Suppressor macrophage treated with lipopolysaccharide for 1 hour (primary cell): ENCODE measurements around the gene FAM161B.
A peak's percentile ranks its signal among the peaks of the same experiment; 100 is the strongest.
"Not testable (repeated sequence)": the region's sequence is repeated elsewhere in the genome, so short reads cannot be mapped to it uniquely, and the experiment has no call there.

Experiments
- DNase-seq, 3 donors: peaks; one replicate each; pipeline ENCODE4 v3.0.0-alpha.2; 2020 to 2022

FAM161B gene

DNA sequence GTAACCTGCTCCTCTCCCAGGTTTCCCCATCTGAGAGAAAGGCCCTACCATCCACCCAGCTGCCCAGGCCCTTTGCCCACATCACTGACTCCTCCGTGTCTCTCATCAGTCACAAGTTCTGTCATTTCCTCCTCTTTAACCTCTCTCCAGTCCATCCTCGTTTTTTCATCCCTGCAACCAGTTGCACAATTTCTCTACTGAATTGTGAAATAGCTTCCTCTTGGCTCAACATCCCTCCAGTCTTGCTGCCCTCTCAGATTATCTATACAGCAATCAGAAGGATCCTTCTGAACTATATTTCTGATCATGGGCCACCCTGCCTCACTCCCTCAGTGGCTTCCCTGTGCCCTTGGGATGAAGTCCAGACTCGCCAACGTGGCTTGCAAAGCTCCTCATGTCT is 6.8 kb downstream of the FAM161B start:
- DNase-seq = peak; percentile 76 to 89 (median 86)

DNA sequence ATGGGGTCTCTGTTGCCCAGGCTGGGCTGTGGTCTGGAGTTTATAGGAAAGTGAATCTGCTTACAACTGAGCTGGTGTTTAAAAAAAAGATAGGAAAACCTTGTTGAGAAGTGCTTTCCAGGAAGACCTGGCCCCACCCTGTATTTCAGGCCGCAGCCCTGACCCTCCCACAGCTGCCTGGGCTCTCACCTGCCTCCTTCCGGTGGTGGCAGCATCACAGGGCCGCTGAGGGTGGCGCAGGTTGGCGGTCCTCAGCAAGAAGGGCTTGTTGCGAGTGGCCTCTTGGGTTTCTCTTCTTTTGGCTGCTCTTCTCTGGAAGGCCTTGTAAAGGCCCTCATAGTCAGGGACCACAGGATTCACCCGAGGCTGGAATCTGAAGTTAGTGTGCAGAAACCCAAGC is 7.7 kb downstream of the FAM161B start:
- no peak for DNase-seq

DNA sequence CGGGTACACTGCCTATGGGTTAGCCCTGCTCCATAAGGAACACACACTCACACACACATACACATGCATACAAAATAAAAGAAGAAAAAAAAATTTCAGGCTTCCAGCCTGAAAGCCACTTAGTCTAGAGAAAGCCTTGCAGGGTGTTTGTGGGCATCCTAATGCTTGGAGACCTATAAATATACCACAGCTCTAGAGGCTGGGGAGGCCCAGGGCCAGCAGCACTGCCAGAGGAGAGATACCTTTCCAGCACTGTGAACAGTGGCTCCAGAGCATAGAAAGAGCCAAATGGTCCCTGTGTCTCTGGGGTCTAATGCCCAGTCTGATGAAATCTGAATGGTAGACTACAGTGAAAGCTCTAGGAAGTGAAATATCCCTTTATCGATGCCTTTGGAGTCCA is 12.9 kb downstream of the FAM161B start:
- DNase-seq = no peak

DNA sequence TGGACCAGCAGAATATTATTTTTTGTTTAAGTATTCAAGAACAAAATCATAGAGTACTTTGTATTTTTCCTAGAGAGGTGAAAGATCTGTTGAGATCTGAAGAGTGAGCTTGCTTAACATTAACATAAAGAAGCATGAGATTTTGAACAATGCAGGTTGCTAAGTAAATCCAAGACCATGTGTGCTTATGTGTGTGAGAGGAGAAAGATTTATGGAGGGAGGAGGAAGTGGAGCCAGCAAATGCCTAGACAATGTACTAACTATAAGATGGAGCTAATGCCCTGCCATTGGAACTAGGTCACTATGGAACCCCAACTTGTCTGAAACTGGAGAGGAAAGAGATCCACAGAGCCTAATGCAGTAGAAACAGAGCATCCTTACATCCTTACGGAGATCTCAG is 13.3 kb downstream of the FAM161B start:
- DNase-seq = no peak

DNA sequence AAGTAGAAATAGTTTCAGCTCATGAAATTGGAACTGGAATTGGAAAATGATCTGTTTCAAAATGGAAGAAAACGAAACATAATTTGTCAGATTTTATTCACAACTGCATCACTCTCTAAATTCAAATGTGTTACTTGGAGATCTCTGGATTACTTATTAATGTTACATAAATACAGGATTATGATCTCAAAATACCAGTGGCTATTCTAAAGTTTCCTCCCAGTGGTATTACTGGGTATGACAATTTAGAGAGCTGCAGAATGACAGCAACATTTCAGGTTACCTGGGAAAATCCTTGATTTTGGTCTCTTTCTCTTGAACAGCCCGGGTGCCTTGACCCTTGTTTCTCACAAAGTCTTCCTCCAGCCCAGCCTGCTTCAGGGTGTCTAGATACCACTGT is 14.2 kb downstream of the FAM161B start:
- DNase-seq = no peak

DNA sequence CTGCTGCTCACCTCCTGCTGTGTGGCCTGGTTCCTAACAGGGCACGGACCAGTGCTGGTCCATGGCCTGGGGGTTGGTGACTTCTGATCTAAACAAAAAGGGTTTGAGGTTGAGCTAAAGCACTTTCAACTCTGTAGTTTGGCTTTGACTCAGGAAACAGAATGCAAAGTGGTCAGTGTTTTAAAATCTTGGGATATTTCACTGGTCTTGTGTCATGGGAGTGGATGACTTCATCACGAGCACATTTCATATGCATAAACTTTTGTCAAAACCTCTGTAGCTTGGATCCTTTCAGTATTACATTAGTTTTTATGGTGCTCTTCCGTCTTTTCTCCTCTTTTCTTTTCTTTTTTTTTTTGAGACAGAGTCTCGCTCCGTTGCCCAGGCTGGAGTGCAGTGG is 25.6 kb downstream of the FAM161B start:
- DNase-seq = peak in 2 of 3 donors; percentile 23

DNA sequence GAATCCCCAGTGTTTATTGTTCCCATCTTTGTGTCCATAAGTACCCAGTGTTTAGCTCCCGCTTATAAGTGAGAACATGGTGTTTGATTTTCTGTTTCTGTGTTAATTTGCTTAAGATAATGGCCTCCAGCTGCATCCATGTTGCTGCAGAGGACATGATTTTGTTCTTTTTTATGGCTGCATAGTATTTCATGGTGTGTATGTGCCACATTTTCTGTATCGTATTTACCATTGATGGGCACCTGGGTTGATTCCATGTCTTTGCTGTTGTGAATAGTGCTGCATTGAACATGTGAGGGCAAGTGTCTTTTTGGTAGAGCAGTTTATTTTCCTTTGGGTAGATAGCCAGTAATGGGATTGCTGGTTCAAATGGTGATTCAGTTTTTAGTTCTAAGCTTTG is 30.4 kb downstream of the FAM161B start:
- not testable (repeated sequence) for DNase-seq

DNA sequence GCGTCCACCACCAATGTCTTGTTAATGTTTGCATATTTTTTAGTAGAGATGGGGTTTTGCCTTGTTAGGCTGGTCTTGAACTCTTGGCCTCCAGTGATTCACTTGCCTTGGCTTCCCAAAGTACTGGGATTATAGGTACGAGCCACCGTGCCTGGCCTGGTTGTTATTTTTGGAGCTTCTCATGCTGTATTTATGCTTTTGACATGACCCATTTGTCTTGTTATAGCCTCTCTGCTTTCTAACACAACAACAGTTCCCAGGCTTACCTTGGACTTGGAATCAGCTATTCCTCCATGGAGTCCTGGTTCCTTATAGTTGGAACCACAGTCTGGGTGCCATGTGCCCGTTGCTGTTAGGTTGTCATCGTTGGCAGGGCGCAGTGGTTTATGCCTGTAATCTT is 33.6 kb downstream of the FAM161B start:
- no peak for DNase-seq

DNA sequence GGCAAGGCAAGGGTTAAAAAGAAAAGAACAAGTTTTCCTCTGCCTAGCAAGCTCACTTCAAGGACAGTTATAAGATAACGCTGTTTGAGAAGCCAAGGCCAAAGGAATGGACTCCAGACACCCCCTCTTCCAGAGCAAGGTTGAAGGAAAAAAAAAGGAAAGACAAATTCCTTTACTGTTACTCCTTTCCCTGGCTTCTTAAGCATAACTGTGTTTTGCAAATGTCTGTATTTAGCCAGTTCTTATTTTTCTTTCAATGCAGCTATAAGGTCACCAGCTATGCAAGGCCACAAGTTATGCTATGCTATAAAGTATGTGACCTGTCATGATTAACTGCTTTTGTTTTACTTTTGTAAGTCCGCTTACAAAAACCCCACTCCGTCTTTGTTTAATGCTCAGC is 36.6 kb downstream of the FAM161B start:
- DNase-seq = no peak

DNA sequence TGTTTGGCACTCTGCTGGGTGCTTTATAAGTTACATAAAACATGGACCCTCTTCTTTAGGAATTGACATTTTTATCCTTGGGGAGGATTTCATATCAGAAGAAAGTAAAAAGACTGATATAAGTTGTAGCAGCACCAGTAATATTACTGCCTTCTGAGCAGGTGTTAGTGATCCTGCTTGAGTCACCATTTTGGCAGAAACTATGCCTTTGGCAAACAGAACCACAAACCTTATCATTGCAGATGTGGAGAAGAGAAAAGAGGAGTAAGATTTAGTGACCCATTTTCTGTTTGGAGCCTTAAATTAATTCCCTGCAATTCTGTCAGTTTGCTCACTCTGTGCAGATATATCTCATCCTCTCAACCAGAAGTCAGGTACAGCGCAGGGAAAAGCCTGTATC is 40.2 kb downstream of the FAM161B start:
- no peak for DNase-seq

DNA sequence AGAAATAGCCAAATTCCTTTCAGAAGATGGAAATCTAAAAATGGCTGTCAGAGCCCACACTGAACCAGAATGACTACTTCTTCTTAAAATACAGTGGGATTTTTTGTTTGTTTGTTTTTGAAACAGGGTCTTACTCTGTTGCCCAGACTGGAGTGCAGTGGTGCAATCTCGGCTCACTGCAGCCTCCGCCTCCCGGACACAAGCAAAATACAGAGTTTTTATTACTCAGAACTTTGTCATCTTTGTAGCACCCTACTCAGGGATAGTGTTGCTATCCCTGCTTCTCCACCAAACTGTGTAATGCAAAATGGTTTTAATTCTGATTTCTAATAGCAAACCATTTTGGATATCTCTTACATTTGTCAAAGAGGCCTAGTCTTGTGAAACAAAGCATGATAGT is 46.9 kb downstream of the FAM161B start:
- DNase-seq = no peak

DNA sequence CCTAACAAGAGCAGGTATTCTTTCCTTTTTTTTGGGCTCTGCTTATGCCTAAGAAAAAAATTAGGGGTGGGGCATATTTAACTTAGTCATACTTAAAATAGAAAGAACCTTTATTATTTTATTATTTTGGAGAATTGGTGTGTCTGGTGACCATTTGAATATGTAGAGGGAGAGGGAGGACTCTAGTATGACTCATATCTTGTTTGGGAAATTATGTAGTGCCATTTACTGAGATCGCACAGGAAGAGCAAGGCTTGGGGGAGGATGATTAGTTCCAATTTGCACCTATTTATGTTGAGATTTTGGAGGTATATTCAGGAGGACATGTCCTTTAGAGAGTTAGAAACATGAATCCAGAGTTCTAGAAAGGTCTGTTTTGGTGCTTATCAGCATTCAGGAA is 53.4 kb downstream of the FAM161B start:
- peak in 2 of 3 donors; percentile 11 to 57 for DNase-seq

DNA sequence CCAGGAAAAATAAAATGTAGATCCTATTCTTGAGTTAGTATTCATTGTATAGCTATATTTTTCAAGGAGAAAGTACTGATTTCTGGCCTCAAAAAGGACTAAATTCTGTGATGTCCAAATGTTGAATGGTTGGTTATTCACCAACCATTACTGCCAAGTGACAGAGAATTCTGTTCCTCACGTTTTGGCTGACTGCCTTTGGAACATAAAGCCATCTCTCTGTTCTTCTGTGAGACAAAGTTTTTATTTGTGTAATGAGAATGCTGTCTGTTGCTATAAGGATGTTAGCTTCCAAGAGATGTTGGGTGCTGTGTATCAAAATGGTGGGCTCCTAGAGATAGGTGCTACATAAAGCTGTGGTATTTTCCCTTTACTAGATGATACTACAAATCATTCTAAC is 54.0 kb downstream of the FAM161B start:
- no peak for DNase-seq

DNA sequence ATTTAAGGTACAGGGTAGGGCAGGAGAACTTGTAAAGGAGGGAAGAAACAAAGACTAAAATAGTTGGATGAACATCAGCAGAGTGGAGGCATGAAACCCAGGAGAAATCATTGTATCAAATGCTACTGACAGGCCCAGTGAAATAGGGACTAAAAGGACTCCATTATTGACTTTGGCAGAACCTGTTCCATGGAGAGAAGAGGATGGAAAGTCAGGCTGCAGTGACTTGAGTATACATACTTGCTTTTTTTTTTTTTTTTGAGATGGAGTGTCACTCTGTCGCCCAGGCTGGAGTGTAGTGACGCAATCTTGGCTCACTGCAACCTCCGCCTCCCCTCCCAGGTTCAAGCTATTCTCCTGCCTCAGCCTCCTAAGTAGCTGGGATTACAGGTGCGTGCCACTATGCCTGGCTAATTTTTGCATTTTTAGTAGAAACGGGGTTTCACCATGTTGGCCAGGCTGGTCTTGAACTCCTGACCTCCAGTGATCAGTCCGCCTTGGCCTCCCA is 55.7 kb downstream of the FAM161B start:
- not testable (repeated sequence) for DNase-seq

DNA sequence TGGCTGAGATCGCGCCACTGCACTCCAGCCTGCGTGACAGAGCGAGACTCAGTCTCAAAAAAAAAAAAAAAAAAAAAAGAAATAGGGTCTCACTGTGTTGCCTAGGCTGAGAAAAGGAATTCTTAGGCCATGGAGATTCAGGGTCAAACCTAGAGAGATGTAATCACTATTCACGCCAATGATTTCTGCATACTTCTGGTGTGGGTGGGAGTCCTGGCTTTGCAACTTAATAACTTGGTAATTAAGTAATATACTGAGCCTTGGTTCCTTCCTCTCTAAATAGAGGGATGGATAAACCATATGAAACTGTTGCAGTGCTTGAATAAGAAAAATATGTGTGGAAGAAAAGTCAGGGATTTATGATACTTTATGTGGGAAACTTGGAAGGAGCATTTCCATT is 60.5 kb downstream of the FAM161B start:
- peak in 1 of 3 donors; percentile 4 for DNase-seq

DNA sequence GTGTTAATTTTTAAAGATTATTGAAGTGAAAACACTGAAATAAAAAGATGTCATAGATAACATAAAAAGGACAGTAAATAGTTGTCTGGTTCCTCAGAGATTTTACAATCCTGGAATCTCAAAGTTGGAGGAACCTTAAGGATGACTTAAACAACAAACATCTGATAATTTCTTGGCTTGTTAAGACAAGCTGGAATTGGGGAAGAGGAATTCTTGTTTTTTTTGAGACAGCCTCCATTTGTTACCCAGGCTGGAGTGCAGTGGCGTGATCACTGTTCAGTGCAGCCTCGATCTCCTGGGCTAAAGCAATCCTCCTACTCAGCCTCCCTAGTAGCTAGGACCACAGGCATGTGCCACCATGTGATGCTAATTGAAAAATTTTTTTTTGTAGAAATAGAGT is 60.9 kb downstream of the FAM161B start:
- DNase-seq = peak in 1 of 3 donors; percentile 4

DNA sequence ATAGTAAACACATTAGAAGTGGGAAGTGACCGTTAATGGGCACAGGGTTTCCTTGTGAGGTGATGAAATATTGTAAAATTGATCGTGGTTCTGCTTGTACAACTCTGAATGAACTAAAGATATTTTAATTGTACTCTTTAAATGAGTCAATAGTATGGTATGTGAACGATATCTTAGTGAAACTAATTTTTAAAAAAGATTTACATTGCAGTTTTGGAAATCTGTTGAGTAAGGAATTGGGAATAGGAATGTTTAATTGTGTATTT is 61.5 kb downstream of the FAM161B start:
- DNase-seq = peak; percentile 53 to 69 (median 61)

DNA sequence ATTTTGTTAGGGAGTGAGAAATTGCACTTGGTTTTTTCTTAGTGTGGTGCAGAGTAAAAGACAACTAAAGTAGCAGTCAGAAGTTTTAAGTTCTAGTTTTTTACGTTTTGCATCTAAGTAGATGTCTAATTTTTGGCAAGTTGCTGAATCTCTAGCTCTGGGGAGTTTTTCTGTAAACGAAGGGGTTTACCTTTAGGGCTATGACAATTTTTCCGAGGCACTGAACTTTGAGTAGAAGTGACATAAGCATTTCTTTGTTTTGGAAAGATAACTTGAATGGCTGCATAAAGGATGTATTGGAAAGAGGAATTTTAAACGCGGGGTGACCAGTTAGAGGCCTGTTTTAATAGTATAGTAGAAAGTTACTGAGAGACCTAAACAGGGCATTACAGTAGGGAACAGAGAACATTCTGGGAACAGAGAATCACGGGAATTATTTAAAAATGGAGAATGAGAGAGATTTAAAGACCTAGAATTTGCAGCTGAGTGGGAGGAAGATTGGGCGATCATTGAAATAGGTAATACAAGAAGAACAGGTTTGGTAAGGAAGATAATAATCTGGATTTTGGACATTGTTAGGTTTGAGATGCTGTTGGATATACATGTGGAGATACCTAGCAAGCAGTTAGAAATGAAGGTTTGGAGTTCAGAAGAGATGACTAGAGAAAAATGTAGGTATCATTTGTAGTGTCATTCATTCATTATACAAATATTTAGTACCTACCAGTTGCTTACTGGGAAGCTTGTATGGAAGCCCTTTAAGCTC is 62.0 kb downstream of the FAM161B start:
- DNase-seq = no peak

DNA sequence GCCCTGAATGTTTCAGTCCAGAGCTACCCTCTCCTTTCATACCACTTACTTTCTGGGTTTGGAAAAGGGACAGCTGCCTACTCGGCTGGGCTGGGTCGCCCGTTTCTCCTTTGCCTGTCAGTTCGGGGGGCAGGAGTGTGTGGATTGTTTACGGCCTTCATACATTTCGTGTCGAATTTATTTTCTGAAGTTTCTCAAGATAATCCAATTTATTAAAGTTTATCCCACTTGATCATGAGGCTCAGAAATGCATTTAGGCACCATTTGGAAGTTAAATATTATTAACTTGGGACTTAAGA is 62.6 kb downstream of the FAM161B start:
- no peak for DNase-seq

DNA sequence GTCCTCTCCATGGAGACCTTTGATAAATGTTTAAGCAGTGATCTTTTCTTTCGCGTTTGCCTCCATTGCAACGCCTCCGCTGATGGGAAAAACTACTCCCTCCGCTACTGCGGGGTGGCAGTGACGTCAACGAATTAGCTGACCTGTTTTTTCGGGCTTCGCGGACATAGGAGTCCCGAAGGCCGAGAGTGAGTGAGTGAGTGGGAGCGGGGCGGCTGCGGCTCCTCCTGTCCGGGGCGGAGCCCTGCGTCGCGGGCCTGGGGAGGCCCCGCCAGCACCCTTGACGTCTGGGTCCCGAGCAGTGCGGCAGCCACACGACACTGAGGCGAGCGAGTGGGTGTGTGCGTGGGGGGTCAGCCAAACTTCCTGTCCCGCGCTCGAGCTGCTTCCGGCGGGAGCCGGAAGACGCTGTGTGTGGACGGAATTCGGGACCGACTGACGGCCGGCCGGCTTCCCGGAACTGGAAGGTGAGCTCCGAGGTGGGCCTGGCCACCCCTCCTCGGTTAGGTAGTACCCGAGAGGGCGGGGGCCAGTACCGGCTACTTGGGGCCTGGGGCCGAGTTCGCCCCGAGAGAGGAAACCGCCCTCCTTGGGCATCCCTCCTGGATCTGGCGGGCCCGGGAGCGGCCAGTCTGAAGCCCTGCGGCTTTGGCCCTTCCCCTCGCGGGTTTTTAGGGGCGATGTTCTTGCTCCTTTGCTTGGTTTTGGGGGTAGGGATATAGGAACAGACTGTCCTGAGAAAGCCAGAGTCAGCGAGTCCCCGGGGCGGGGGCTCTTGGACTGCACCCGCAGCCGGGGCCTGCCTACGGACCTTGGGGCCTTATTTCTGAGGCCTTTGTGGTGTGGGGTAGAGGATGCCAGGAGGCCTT is 63.2 kb downstream of the FAM161B start, which contains the start of gene ZNF410:
Gene ZNF410, plus strand, starts transcription at position 411 of the 869 bp plus-strand sequence. CDS start 5,317 bp downstream, outside the sequence.
- DNase-seq = peak; percentile 99

DNA sequence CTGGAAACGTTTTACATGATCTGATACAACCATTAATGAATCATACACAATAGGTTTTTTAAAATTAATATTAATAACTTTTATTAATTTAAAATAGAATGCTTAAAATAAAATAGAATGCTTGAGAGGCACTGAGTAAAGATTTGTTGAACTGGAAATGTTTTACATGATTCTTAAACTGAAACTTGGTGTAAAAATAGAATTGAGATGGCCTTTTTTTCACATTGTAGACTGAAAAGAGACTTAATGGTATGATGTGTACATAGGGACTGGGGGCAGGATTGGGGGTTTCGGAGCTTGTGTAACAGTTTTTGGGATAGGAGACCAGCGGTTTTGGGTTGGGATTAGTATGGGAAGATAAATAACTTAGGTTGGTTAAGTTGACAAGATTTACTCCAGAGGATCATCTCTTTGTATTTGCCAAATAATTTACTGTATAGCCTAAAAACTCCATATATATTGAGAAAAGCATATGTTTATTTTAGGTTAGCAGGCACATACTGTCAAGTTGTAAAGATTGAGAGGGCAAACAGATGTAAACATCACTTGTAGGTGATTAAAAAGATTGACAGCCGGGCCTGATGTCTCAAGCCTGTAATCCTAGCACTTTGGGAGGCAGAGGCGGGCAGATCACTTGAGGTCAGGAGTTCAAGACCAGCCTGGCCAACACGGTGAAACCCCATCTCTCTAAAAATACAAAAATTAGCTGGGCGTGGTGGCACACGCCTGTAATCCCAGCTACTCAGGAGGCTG is 65.3 kb downstream of the FAM161B start:
- peak in 1 of 3 donors; percentile 17 for DNase-seq
